SJSA1 (cell line): ENCODE measurements around the gene BANP. TPM values are rescaled to one million over a fixed set of nuclear protein-coding genes. Genes with fewer than 3 reads are reported as not detected.
"Not testable (repeated sequence)": the region's sequence is repeated elsewhere in the genome, so short reads cannot be mapped to it uniquely, and the experiment has no call there.

Experiments used
- DNase-seq, 2 experiments: peaks; one replicate each; pipeline ENCODE4 v3.0.0-alpha.2; 2015 to 2020; ENCODE audit warnings: low spot score in 2 of 2, low read depth in 1 of 2
- H3K27ac ChIP-seq: fragments of 250-450 bp; sonication (Bioruptor Pico); 2 replicates; pipeline ENCODE4 v1.5.1; 2020; ENCODE audit warnings: mild to moderate bottlenecking, moderate library complexity
- H3K27me3 ChIP-seq: fragments of 250-450 bp; sonication (Bioruptor Pico); replicated peaks from 2 replicates; pipeline ENCODE4 v1.5.1; 2020; ENCODE audit warnings: mild to moderate bottlenecking, moderate library complexity
- H3K36me3 ChIP-seq: fragments of 250-450 bp; sonication (Bioruptor Pico); 2 replicates; pipeline ENCODE4 v1.5.1; 2020; ENCODE audit warnings: mild to moderate bottlenecking
- H3K4me1 ChIP-seq: fragments of 250-450 bp; sonication (Bioruptor Pico); replicated peaks from 2 replicates; pipeline ENCODE4 v1.6.1; 2021; ENCODE audit warnings: mild to moderate bottlenecking
- H3K4me3 ChIP-seq: fragments of 250-450 bp; sonication (Bioruptor Pico); 2 replicates; pipeline ENCODE4 v1.5.1; 2020; ENCODE audit warnings: mild to moderate bottlenecking
- H3K9me3 ChIP-seq: fragments of 250-450 bp; sonication (Bioruptor Pico); replicated peaks from 2 replicates; pipeline ENCODE4 v1.5.1; 2020; ENCODE audit warnings: mild to moderate bottlenecking
- total RNA-seq: library from RNA; depleted of rRNA; stranded (reverse); fragments of >200 nt; shearing (Covaris generic); gene quantifications from 2 replicates; pipeline ENCODE4 v1.2.3, GENCODE V29; 2014

The BANP gene
- total RNA-seq, 1 experiment from 2014 or later: 21.7 TPM

DNA sequence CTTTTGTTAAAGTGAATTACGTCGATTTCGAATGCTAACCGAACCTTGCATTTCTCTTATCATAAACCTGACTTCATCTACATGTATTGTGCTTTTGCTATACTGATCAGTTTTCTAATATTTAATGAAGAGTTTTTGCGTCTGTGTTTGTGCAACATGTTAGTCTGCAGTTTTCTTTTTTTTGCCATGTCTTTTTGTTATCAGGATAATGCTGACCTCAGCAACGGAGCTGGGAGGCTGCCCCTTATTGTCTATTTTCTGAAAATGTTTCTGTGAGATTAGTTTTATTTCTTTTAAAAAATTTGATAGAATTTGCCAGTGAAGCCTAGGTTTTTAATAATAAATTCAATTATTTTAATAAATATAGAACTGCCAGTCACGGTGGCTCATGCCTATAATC lies 40.9 kb downstream of the BANP start:
- H3K27me3 ChIP-seq, H3K9me3 ChIP-seq, H3K4me1 ChIP-seq, DNase-seq, H3K4me3 ChIP-seq, H3K36me3 ChIP-seq, H3K27ac ChIP-seq: not testable (repeated sequence)

DNA sequence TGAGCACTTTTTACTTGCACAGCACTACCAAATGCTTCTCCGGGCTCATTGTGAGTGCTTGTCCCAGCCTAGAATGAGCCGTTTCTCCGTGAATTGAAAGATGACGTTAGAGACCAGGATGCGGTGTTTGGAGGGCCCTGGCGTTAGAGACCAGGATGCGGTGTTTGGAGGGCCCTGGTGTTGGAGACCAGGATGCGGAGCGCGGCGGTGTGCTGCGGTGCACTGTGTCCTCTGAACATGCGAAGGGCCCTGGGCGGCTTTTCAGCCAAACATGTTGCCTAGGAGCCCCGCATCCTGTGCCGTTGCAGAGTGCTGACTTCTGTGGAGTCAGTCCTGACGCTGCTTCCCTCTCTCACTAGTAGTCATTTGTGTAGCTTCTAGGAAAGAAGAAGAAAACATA lies 42.7 kb downstream of the BANP start:
- no peaks in the 10 kb centered on the region for H3K4me1 ChIP-seq
- no peaks in the 10 kb centered on the region for H3K36me3 ChIP-seq
- H3K27ac ChIP-seq: no peak overlapping the region
- no peak for DNase-seq
- H3K4me3 ChIP-seq: no peak overlapping the region
- H3K9me3 ChIP-seq: no peaks in the 10 kb centered on the region
- no peaks in the 10 kb centered on the region for H3K27me3 ChIP-seq

DNA sequence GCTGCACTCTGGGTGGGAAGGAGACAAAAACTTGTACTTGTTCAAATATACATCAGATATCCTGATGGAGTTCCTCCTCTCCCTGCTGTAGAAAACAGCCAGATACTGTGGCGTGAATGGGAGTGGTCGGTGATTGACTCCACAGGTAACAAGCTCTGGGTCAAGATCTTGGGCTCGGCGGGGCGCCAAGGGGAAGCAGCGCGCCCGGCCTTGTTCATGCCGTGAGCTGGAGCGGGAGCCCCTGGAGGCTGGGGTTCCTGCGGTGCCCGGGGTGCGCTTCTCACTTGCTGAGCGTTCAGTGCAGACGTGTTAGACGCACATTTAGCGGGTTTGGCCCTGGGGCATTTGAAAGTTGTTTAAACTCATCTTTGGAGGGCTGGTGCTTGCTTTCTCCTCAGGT lies 44.4 kb downstream of the BANP start:
- H3K27me3 ChIP-seq: no peaks in the 10 kb centered on the region
- H3K27ac ChIP-seq: no peak overlapping the region
- H3K4me3 ChIP-seq: no peak overlapping the region
- no peak for DNase-seq
- no peaks in the 10 kb centered on the region for H3K9me3 ChIP-seq
- H3K36me3 ChIP-seq: no peaks in the 10 kb centered on the region
- H3K4me1 ChIP-seq: no peaks in the 10 kb centered on the region

DNA sequence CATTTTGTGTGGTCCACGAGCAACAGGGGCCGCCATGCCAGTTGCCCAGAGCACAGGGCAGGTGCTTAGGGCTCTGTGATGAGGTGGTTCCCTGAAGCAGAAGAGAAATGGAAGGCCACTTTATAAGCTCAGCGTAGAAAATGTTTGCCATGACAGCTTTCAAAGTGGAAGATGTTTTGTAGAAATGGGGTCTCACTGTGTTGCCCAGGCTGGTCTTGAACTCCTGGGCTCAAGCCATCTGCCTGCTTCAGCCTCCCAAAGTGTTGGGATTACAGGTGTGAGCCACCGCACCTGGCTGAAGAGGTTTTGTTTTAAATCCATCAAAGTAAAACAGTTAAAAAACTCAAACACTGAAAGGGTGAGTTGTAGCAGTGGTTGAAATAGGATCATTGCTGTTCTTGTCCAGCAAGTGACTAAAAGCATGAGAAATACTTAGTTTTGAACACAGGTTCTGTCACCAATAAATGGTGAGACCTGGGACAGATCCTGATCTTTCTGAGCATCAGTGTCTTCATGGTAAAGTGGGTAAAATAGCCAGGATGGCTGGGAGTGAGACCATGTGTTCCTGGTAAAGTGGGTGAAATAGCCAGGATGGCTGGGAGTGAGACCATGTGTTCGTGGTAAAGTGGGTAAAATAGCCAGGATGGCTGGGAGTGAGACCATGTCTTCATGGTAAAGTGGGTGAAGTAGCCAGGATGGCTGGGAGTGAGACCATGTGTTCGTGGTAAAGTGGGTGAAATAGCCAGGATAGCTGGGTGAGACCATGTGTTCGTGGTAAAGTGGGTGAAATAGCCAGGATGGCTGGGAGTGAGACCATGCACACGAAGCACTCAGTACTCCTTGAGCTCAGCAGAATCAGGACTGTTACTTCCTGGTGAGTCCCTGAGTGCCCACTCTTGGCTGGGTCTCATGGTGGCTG lies 46.0 kb downstream of the BANP start:
- H3K4me1 ChIP-seq: no peaks in the 10 kb centered on the region
- no peaks in the 10 kb centered on the region for H3K9me3 ChIP-seq
- no peak overlapping the region for H3K4me3 ChIP-seq
- no peaks in the 10 kb centered on the region for H3K27me3 ChIP-seq
- H3K36me3 ChIP-seq: no peaks in the 10 kb centered on the region
- no peak overlapping the region for H3K27ac ChIP-seq
- no peak for DNase-seq

DNA sequence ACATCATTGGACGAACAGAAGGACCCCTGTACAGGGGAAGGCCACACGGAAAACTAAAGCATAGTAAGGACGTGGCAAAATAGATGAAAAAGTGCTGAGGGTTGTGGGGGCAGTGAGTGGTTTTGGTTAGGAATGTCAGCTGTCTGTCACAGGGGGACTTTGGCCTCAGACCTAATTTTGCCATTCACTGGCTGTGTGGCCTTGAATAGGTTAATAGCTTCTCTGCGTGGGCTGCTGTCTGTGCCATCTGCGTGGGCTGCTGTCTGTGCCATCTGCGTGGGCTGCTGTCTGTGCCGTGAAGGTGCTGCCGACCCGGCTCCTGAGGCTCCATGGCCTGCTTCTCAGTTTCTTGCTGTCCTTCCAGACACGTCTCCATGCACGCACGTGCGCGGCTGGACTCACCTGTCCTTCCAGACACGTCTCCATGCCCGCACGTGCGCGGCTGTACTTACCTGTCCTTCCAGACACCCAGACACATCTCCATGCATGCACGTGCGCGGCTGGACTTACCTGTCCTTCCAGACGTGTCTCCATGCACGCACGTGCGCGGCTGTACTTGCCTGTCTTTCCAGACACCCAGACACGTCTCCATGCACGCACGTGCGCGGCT lies 47.1 kb downstream of the BANP start:
- H3K4me1 ChIP-seq, H3K9me3 ChIP-seq, H3K27ac ChIP-seq, DNase-seq, H3K27me3 ChIP-seq, H3K36me3 ChIP-seq, H3K4me3 ChIP-seq: not testable (repeated sequence)

DNA sequence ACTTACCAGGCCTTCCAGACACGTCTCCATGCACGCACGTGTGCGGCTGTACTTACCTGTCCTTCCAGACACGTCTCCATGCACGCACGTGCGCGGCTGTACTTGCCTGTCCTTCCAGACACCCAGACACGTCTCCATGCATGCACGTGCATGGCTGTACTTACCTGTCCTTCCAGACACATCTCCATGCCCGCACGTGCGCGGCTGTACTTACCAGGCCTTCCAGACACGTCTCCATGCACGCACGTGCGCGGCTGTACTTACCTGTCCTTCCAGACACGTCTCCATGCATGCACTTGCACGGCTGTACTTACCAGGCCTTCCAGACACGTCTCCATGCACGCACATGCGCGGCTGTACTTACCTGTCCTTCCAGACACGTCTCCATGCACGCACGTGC lies 47.8 kb downstream of the BANP start:
- H3K36me3 ChIP-seq, H3K9me3 ChIP-seq, H3K4me3 ChIP-seq, H3K4me1 ChIP-seq, H3K27ac ChIP-seq, DNase-seq, H3K27me3 ChIP-seq: not testable (repeated sequence)

DNA sequence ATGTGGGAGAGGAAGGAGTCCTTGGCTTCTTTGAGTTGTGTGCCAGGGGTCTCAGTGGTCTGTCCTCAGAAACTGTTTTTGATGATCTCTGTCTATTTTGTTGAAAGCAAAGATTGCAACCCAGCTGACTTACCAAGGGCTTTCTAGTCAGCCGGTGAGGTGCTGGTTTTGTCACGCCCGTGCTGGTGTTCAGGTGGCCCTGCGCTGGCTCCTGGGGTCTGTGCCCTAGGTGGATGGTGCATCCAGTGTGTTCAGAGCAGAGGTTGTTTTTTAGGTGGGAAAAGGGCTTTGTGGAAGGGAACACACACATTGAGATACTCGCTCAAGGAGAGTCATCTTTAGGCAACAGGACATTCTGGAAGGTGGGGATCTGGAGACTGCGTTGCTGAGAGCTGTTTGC lies 51.0 kb downstream of the BANP start:
- H3K4me1 ChIP-seq: no peaks in the 10 kb centered on the region
- H3K36me3 ChIP-seq: peaks cover 16% of the 10 kb centered on the region
- no peaks in the 10 kb centered on the region for H3K9me3 ChIP-seq
- H3K27me3 ChIP-seq: no peaks in the 10 kb centered on the region
- no peak for DNase-seq
- H3K4me3 ChIP-seq: no peak overlapping the region
- no peak overlapping the region for H3K27ac ChIP-seq

DNA sequence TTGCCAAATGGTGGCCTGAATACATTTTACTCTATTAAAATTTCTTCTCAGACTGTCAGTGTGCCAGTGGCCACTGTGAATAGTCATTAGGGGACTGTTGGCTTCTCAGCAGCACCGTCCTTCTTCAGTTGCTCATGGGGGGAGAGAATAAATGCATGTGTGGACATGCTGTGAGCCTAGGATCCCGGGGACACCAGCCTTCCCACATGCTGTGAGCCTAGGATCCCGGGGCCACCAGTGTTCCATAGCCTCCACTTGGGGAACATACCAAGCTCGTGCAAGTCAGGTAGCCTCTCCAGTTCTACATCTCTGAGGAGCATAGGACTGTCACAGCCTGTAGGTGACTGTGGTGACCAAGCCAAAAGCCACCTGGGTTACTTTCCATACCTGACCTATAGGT lies 51.5 kb downstream of the BANP start:
- no peaks in the 10 kb centered on the region for H3K27me3 ChIP-seq
- H3K9me3 ChIP-seq: no peaks in the 10 kb centered on the region
- DNase-seq: no peak
- no peak overlapping the region for H3K4me3 ChIP-seq
- H3K27ac ChIP-seq: no peak overlapping the region
- no peaks in the 10 kb centered on the region for H3K4me1 ChIP-seq
- H3K36me3 ChIP-seq: peaks cover 19% of the 10 kb centered on the region

DNA sequence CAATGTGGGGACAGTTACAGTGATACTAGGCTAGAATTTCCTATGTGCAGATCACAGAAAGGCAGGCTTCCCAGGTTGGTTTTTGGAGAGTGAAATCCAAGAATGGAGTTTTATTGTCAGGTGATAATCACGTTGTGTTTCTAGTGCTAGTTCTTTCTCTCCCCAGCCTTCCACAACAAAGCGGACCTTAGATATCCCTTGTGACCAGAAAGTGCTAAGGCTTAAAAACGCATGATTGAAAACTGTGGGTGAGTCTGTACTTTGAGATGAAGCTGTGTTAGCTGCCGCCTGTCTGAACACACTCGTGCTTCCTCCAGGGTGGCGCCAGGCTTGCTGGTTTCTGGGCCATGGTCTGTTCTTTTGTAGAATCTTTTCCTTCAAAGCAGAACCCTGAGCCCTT lies 52.1 kb downstream of the BANP start:
- Histone ChIP-seq H3K4me1 (no peaks in the 10 kb centered on the region), H3K4me3 (no peak overlapping the region), H3K9me3 (no peaks in the 10 kb centered on the region), H3K27ac (no peak overlapping the region), H3K27me3 (no peaks in the 10 kb centered on the region), H3K36me3 (peaks cover 19% of the 10 kb centered on the region)
- no peak for DNase-seq

DNA sequence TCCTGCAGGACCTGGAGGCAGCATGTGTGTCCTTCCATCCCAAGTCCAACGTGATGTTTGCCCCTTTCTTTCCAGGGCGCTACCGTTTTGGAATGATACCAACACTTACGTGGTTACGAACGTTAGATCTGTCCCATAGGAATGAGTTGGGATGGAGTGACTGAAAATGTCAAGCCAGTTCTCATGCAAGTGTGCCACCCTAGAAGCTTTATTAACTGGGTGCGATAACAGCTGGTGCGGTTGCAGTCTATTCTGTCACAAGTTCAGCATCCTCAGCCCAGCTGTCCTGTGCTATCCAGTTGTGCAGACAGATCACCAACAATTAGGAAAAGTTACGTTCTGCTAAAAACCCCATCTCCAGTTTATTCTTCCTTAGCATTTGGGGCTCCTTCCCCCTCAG lies 52.5 kb downstream of the BANP start:
- no peaks in the 10 kb centered on the region for H3K9me3 ChIP-seq
- no peak overlapping the region for H3K4me3 ChIP-seq
- peaks cover 24% of the 10 kb centered on the region for H3K36me3 ChIP-seq
- no peak for DNase-seq
- no peaks in the 10 kb centered on the region for H3K4me1 ChIP-seq
- no peak overlapping the region for H3K27ac ChIP-seq
- H3K27me3 ChIP-seq: no peaks in the 10 kb centered on the region

DNA sequence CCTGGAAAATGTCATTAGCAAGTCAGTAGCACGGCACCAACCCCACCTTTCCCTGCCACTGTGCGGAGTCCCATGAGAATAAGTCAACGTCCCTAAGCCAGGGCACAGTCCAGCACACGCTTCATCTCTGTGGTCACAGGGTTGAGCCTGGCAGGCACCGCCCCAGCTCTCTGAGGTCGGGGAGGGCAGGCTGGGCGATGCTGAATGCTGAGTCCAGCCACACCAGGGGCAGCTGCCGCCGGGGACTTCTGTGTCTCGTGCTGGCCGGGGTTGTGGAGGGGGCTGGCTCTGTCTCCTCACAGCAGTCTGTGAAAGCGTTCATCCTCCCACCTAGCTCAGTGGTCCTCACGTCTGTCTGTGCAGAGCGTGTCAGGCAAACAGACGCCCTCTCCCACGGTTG lies 53.2 kb downstream of the BANP start:
- Histone ChIP-seq H3K36me3 (peaks cover 27% of the 10 kb centered on the region), H3K27me3 (no peaks in the 10 kb centered on the region), H3K27ac (no peak overlapping the region), H3K4me3 (no peak overlapping the region), H3K9me3 (no peaks in the 10 kb centered on the region), H3K4me1 (no peaks in the 10 kb centered on the region; the same call in 1 of the 2 replicates)
- no peak for DNase-seq

DNA sequence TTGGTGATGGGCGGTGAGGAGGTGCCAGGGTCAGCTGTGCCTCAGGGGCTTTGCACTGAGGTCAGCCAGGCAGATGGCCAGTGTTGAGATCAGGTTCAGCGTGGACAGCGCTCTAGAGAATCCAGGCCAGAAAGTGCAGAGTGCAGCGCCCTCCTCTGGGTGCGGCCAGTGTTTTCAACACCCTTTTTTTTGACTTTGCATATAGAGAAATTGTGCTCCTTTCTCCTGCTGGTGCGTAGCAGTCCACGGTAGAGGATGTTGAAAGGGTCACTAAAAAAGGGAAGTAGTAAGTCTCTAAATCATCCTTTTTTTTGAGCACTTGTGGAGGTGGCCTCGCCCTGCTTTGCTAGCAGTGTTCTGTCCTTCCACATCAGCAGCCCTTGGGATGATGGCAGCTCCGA lies 53.9 kb downstream of the BANP start:
- Histone ChIP-seq H3K27ac (no peak overlapping the region), H3K27me3 (no peaks in the 10 kb centered on the region), H3K4me3 (no peak overlapping the region), H3K4me1 (no peaks in the 10 kb centered on the region; the same call in 1 of the 2 replicates), H3K9me3 (no peaks in the 10 kb centered on the region), H3K36me3 (peaks cover 27% of the 10 kb centered on the region)
- no peak for DNase-seq

DNA sequence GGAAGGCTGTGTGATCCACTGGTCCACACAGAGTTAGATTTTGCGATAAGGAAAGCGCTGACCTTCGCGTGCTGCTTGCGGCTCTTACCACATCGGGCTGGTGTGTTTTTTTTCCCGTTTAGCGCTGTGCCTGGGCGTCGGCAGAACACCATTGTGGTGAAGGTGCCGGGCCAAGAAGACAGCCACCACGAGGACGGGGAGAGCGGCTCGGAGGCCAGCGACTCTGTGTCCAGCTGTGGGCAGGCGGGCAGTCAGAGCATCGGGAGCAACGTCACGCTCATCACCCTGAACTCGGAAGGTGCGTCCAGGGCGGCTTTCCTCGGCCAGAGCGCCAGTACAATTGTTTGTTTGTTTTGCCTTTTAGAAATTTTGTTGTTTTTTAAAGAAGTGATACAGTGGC lies 54.7 kb downstream of the BANP start:
- Histone ChIP-seq H3K4me3 (no peak overlapping the region), H3K9me3 (no peaks in the 10 kb centered on the region), H3K4me1 (no peaks in the 10 kb centered on the region; the same call in 1 of the 2 replicates), H3K36me3 (peaks cover 27% of the 10 kb centered on the region), H3K27ac (no peak overlapping the region), H3K27me3 (no peaks in the 10 kb centered on the region)
- DNase-seq: no peak

DNA sequence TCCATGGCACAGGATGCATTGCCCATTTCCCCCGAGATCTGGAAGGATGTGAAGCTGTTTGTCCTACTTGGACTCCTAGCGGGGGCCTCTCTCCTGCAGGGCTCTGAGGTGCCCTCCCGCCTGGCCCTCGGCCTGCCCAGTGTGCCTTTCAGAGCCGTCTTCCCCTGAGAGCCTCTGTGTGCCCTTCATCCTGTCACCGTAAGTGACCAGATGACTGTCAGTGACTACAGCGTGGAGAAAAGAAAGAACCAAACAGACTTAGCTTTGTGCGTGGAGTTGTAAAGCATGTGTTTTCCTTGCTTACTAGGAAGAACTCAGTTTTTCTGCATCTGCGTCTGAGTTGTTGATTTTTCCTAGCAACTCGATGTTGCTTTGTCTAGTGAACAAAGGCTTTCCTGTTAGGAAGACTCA lies 56.1 kb downstream of the BANP start:
- no peaks in the 10 kb centered on the region for H3K27me3 ChIP-seq
- no peak for DNase-seq

More for the DNA sequence above, 56.1 kb downstream of the BANP start:
- no peaks in the 10 kb centered on the region for H3K9me3 ChIP-seq
- H3K36me3 ChIP-seq: peaks cover 27% of the 10 kb centered on the region
- H3K4me3 ChIP-seq: no peak overlapping the region
- H3K4me1 ChIP-seq: no peaks in the 10 kb centered on the region; the same call in 1 of the 2 replicates
- no peak overlapping the region for H3K27ac ChIP-seq
